PC-9 (cell line): Measurements from ENCODE around the gene FAM3B. TPM values are rescaled to one million over a fixed set of nuclear protein-coding genes. Genes with fewer than 3 reads are reported as not detected.

ENCODE experiments used
- BruUV-seq: library from RNA; stranded (reverse); fragments of 400-500 nt; replicated peaks from 2 replicates; lab custom pipeline; 2021; lab: Mats Ljungman, UMichigan
- CTCF ChIA-PET: fragments of 300-600 bp; sonication (Branson Sonifier 250); formaldehyde crosslinking; loops from one replicate; lab custom pipeline; 2022; ENCODE audit warnings: antibody characterized with exemption; lab: Charles Lee
- POLR2A ChIA-PET: fragments of 300-600 bp; sonication (Branson Sonifier 250); formaldehyde crosslinking; loops from one replicate; lab custom pipeline; 2022; ENCODE audit warnings: antibody characterized with exemption; ENCODE audit not compliant: unreplicated experiment; lab: Charles Lee
- DNase-seq, 2 experiments: peaks; one replicate each; pipeline versions ENCODE4 v3.0.0 to v3.0.0-alpha.2; 2015 to 2022; ENCODE audit warnings: mixed read lengths in 1 of 2
- H2AFZ ChIP-seq: fragments of 200-600 bp; sonication (generic); 2 replicates; pipeline ENCODE4 v1.8.1; 2017; ENCODE audit warnings: antibody characterized with exemption
- H3F3A ChIP-seq: fragments of 200-600 bp; sonication (generic); 2 replicates; pipeline ENCODE4 v1.8.1; 2017; ENCODE audit warnings: antibody characterized with exemption, mild to moderate bottlenecking, low read depth; ENCODE audit not compliant: insufficient read depth
- H3K27ac ChIP-seq: fragments of 200-600 bp; sonication (generic); 2 replicates; pipeline ENCODE4 v1.6.1; 2016; ENCODE audit warnings: mixed run types
- H3K27me3 ChIP-seq: fragments of 200-600 bp; sonication (generic); 2 replicates; pipeline ENCODE4 v1.6.1; 2016; ENCODE audit warnings: low read depth, mixed run types; ENCODE audit not compliant: insufficient read depth
- H3K36me3 ChIP-seq: fragments of 200-600 bp; sonication (generic); 2 replicates; pipeline ENCODE4 v1.6.1; 2016; ENCODE audit warnings: low read depth, mixed run types
- H3K4me1 ChIP-seq: fragments of 200-600 bp; sonication (generic); replicated peaks from 2 replicates; pipeline ENCODE4 v1.6.1; 2016; ENCODE audit warnings: mixed run types; ENCODE audit not compliant: insufficient read depth
- H3K4me2 ChIP-seq: fragments of 200-600 bp; sonication (generic); 2 replicates; pipeline ENCODE4 v1.6.1; 2017; ENCODE audit warnings: mixed run types
- H3K4me3 ChIP-seq: fragments of 200-600 bp; sonication (generic); 2 replicates; pipeline ENCODE4 v1.6.1; 2016; ENCODE audit warnings: mixed run types
- H3K79me2 ChIP-seq: fragments of 200-600 bp; sonication (generic); 2 replicates; pipeline ENCODE4 v1.6.1; 2017; ENCODE audit warnings: low read depth, mixed run types
- H3K9me2 ChIP-seq: fragments of 200-600 bp; sonication (generic); 2 replicates; pipeline ENCODE4 v1.8.1; 2017; ENCODE audit warnings: mild to moderate bottlenecking; ENCODE audit not compliant: insufficient read depth
- H3K9me3 ChIP-seq: fragments of 200-600 bp; sonication (generic); 2 replicates; pipeline ENCODE4 v1.8.1; 2016; ENCODE audit warnings: low read depth; ENCODE audit not compliant: insufficient read depth
- H4K20me1 ChIP-seq: fragments of 200-600 bp; sonication (generic); 2 replicates; pipeline ENCODE4 v1.8.1; 2017; ENCODE audit not compliant: insufficient read depth
- CTCF ChIP-seq: fragments of 200-600 bp; sonication (generic); conservative IDR thresholded peaks from 2 replicates; pipeline ENCODE4 v1.6.1; 2017; ENCODE audit warnings: mixed run types, antibody characterized with exemption, mild to moderate bottlenecking, moderate library complexity
- EZH2 ChIP-seq: fragments of 200-600 bp; sonication (generic); IDR thresholded peaks from 2 replicates; pipeline ENCODE4 v1.8.0; 2017; ENCODE audit warnings: antibody characterized with exemption, low read depth
- intact Hi-C: fragments of 100-400 bp; cut with micrococcal nuclease; formaldehyde crosslinking; loops from one replicate; pipeline ENCODE4 v1.10.0; 2022; ENCODE audit not compliant: unreplicated experiment
- total RNA-seq: library from RNA; stranded (reverse); gene quantifications from 2 replicates; pipeline ENCODE4 v1.2.3, GENCODE V29; 2021

Gene FAM3B
- total RNA-seq, 1 experiment from 2014 or later: not detected

- BruUV-seq: no TSS peak
- no peak overlapping the region for H2AFZ ChIP-seq
- intact Hi-C loops: no loop called here
- POLR2A ChIA-PET: no interaction called here
- no peaks in the 10 kb centered on the region for H3K27me3 ChIP-seq
- H3K9me2 ChIP-seq: no peaks in the 10 kb centered on the region
- H3K27ac ChIP-seq: no peak overlapping the region
- H3K79me2 ChIP-seq: no peaks in the 10 kb centered on the region
- no peaks in the 10 kb centered on the region for H4K20me1 ChIP-seq
- H3K36me3 ChIP-seq: no peaks in the 10 kb centered on the region
- H3K9me3 ChIP-seq: no peaks in the 10 kb centered on the region
- TF ChIP-seq CTCF (no peak), EZH2 (no peak)
- no peak for DNase-seq
- no peaks in the 10 kb centered on the region for H3F3A ChIP-seq
- H3K4me1 ChIP-seq: no peaks in the 10 kb centered on the region
- CTCF ChIA-PET: no interaction called here
- H3K4me2 ChIP-seq: no peak overlapping the region
- no peak overlapping the region for H3K4me3 ChIP-seq
These were observed 26.3 kb upstream of the FAM3B start for GRCh38 chr21:41290106-41290799.

GRCh38 chr21:41294548-41295231 lies 21.9 kb upstream of the FAM3B start:
- POLR2A ChIA-PET: no interaction called here
- H3K4me2 ChIP-seq: no peak overlapping the region
- TF ChIP-seq EZH2 (no peak), CTCF (no peak)
- no TSS peak for BruUV-seq
- no peaks in the 10 kb centered on the region for H3K9me2 ChIP-seq
- H3K4me3 ChIP-seq: no peak overlapping the region
- no peaks in the 10 kb centered on the region for H3K4me1 ChIP-seq
- H3F3A ChIP-seq: no peaks in the 10 kb centered on the region
- no peaks in the 10 kb centered on the region for H3K79me2 ChIP-seq
- H3K27ac ChIP-seq: no peak overlapping the region
- H2AFZ ChIP-seq: no peak overlapping the region
- CTCF ChIA-PET: no interaction called here
- H3K36me3 ChIP-seq: no peaks in the 10 kb centered on the region
- intact Hi-C loops: no loop called here
- no peaks in the 10 kb centered on the region for H3K27me3 ChIP-seq
- no peaks in the 10 kb centered on the region for H4K20me1 ChIP-seq
- no peaks in the 10 kb centered on the region for H3K9me3 ChIP-seq
- DNase-seq: no peak

GRCh38 chr21:41295721-41296254 lies 20.8 kb upstream of the FAM3B start:
- Histone ChIP-seq H3K27me3 (no peaks in the 10 kb centered on the region), H2AFZ (no peak overlapping the region), H3K4me1 (no peaks in the 10 kb centered on the region), H3K27ac (no peak overlapping the region), H3K9me2 (no peaks in the 10 kb centered on the region), H4K20me1 (no peaks in the 10 kb centered on the region), H3K4me2 (no peak overlapping the region), H3K36me3 (no peaks in the 10 kb centered on the region), H3K9me3 (no peaks in the 10 kb centered on the region), H3K79me2 (no peaks in the 10 kb centered on the region), H3K4me3 (no peak overlapping the region), H3F3A (no peaks in the 10 kb centered on the region)
- DNase-seq: peak; percentile 13 to 49
- BruUV-seq: no TSS peak
- no peak for TF ChIP-seq CTCF
- TF ChIP-seq EZH2: no peak
- ChIA-PET CTCF (no interaction called here), POLR2A (interaction anchor here (0.5 kb wide), 1 partner anchor 23 kb away, joined by 5 read pairs; no protein-coding TSS in a partner anchor)
- intact Hi-C loops: no loop called here
